Spleen (tissue), 7 donors: ENCODE data around the gene LCE4A.

Experiments
- POLR2A ChIP-seq, 3 donors: fragments of 450-650 bp; IDR thresholded peaks; one replicate each; pipeline ENCODE4 v1.5.1; 2017; ENCODE audit warnings: antibody characterized with exemption in 3 of 3, mild to moderate bottlenecking in 1 of 3
- TF ChIP-seq, protein P1 (sequence below), 11 experiments: fragments of 200-600 bp in 7 of 11; fragments of 450-650 bp in 4 of 11; sonication (generic) in 4 of 11; IDR thresholded peaks in 8 of 11; conservative IDR thresholded peaks in 3 of 11; 1 replicate in 7 of 11; 2 replicates in 4 of 11; pipeline versions ENCODE4 v1.4.0 to v1.8.0; 2016 to 2021; ENCODE audit warnings: antibody characterized with exemption in 11 of 11, inconsistent platforms in 4 of 11, mild to moderate bottlenecking in 1 of 11
- donor health status: DM: no; HTN: no; CAD: no; lungs with moderate emphysema.
- donor health status: DM: no; HTN: no; CAD: no.
- donor health status: DM: no; HTN: no; CAD: no.

DNA sequence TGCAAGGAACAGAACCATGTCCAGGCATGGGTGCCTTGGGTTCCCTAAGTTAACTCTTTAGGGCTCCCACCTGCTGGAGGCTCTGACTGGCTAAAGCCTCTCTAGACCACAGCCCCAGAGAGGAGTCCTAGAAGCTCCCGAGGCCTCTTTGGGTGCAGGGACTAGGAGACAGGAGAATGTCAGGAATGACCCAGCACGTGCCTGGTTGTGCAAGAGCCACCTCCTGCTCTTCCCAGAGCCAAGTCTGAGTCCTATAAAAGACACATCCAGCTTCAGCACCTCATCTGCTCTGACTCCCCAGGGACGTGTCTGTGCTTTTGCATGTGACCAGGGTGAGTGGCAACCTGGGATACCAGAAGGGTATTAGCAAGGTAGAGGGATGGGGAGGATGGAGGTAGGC is 44.9 kb upstream of the LCE4A start, which contains the start of gene LCE2D:
- TF ChIP-seq, protein P1, sequence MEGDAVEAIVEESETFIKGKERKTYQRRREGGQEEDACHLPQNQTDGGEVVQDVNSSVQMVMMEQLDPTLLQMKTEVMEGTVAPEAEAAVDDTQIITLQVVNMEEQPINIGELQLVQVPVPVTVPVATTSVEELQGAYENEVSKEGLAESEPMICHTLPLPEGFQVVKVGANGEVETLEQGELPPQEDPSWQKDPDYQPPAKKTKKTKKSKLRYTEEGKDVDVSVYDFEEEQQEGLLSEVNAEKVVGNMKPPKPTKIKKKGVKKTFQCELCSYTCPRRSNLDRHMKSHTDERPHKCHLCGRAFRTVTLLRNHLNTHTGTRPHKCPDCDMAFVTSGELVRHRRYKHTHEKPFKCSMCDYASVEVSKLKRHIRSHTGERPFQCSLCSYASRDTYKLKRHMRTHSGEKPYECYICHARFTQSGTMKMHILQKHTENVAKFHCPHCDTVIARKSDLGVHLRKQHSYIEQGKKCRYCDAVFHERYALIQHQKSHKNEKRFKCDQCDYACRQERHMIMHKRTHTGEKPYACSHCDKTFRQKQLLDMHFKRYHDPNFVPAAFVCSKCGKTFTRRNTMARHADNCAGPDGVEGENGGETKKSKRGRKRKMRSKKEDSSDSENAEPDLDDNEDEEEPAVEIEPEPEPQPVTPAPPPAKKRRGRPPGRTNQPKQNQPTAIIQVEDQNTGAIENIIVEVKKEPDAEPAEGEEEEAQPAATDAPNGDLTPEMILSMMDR (IDR thresholded peaks at IDR 0.05 in 8 of 11, conservative IDR thresholded peaks at IDR 0.05 in 3 of 11), result no peak
- TF ChIP-seq POLR2A (IDR thresholded peaks at IDR 0.05), result no peak
